HepG2 (cell line): ENCODE measurements around the gene PSKH1. TPM values are rescaled to one million over a fixed set of nuclear protein-coding genes. Genes with fewer than 3 reads are reported as not detected.

Source experiments
- BATF2 ChIP-seq: sonication (generic); formaldehyde crosslinking; IDR thresholded peaks from 2 replicates; pipeline ENCODE4 v1.8.0; 2022; ENCODE audit warnings: mild to moderate bottlenecking, missing genetic modification reagents, moderate library complexity
- CEBPB ChIP-seq: IDR thresholded peaks from 2 replicates; pipeline ENCODE4 v1.6.1; 2011; ENCODE audit warnings: low read depth, low read length, improper control_type of control experiment, borderline replicate concordance
- FOXA1 ChIP-seq, 2 experiments: fragments of 450-650 bp in 1 of 2; sonication (generic) in 1 of 2; formaldehyde crosslinking in 1 of 2; IDR thresholded peaks; 2 replicates each; pipeline versions ENCODE4 v1.4.0 to v1.6.1; 2016 to 2020; ENCODE audit warnings: missing genetic modification reagents in 1 of 2
- GATA4 ChIP-seq: sonication (generic); IDR thresholded peaks from 2 replicates; pipeline ENCODE4 v1.6.1; 2016; ENCODE audit warnings: antibody characterized with exemption, low read depth, borderline replicate concordance
- HIC2 ChIP-seq: sonication (generic); formaldehyde crosslinking; IDR thresholded peaks from 2 replicates; pipeline ENCODE4 v1.9.0; 2022; ENCODE audit warnings: low read depth, missing genetic modification reagents
- HINFP ChIP-seq: sonication (generic); formaldehyde crosslinking; IDR thresholded peaks from 2 replicates; pipeline ENCODE4 v1.4.0; 2020; ENCODE audit warnings: low read depth, mild to moderate bottlenecking, missing genetic modification reagents
- KDM2A ChIP-seq: sonication (generic); formaldehyde crosslinking; IDR thresholded peaks from 2 replicates; pipeline ENCODE4 v1.4.0; 2020; ENCODE audit warnings: low read depth, missing genetic modification reagents, borderline replicate concordance
- KDM5A ChIP-seq: fragments of 200-600 bp; sonication (generic); IDR thresholded peaks from 2 replicates; pipeline ENCODE4 v1.7.0; 2018; ENCODE audit warnings: antibody characterized with exemption, mild to moderate bottlenecking, low read length, borderline replicate concordance
- MATR3 ChIP-seq: sonication (generic); formaldehyde crosslinking; IDR thresholded peaks from 2 replicates; pipeline ENCODE4 v1.4.0; 2020; ENCODE audit warnings: missing genetic modification reagents
- PAWR ChIP-seq: sonication (generic); formaldehyde crosslinking; IDR thresholded peaks from 2 replicates; pipeline ENCODE4 v1.4.0; 2020; ENCODE audit warnings: missing genetic modification reagents, mild to moderate bottlenecking, borderline replicate concordance
- POGK ChIP-seq: sonication (generic); formaldehyde crosslinking; conservative IDR thresholded peaks from 2 replicates; pipeline ENCODE4 v1.8.0; 2022; ENCODE audit warnings: mild to moderate bottlenecking, moderate library complexity, missing genetic modification reagents
- RELA ChIP-seq: sonication (generic); formaldehyde crosslinking; IDR thresholded peaks from 2 replicates; pipeline ENCODE4 v1.4.0; 2020; ENCODE audit warnings: missing genetic modification reagents
- SAP130 ChIP-seq: IDR thresholded peaks from 2 replicates; pipeline ENCODE4 v1.6.1; 2016; ENCODE audit warnings: low read depth
- SETDB1 ChIP-seq: sonication (generic); formaldehyde crosslinking; IDR thresholded peaks from 2 replicates; pipeline ENCODE4 v1.5.1; 2020; ENCODE audit warnings: missing genetic modification reagents, mild to moderate bottlenecking, borderline replicate concordance
- SRY ChIP-seq: sonication (generic); formaldehyde crosslinking; IDR thresholded peaks from 2 replicates; pipeline ENCODE4 v1.8.0; 2022; ENCODE audit warnings: mild to moderate bottlenecking, missing genetic modification reagents
- STAG1 ChIP-seq: sonication (generic); formaldehyde crosslinking; IDR thresholded peaks from 2 replicates; pipeline ENCODE4 v1.4.0; 2020; ENCODE audit warnings: missing genetic modification reagents
- TGIF2 ChIP-seq: IDR thresholded peaks from 2 replicates; pipeline ENCODE4 v1.6.1; 2016; ENCODE audit warnings: control low read depth, missing compliant biosample characterization
- ZFP36L2 ChIP-seq: sonication (generic); formaldehyde crosslinking; IDR thresholded peaks from 2 replicates; pipeline ENCODE4 v1.4.0; 2020; ENCODE audit warnings: missing genetic modification reagents
- ZNF274 ChIP-seq: sonication (generic); formaldehyde crosslinking; IDR thresholded peaks from 2 replicates; pipeline ENCODE4 v1.5.1; 2020; ENCODE audit warnings: mild to moderate bottlenecking, missing genetic modification reagents
- ZNF460 ChIP-seq: sonication (generic); formaldehyde crosslinking; IDR thresholded peaks from 2 replicates; pipeline ENCODE4 v1.5.1; 2020; ENCODE audit warnings: missing genetic modification reagents, mild to moderate bottlenecking, borderline replicate concordance
- ZNF557 ChIP-seq: sonication (generic); formaldehyde crosslinking; IDR thresholded peaks from 2 replicates; pipeline ENCODE4 v1.4.0; 2020; ENCODE audit warnings: missing genetic modification reagents
- ZNF619 ChIP-seq: sonication (generic); formaldehyde crosslinking; IDR thresholded peaks from 2 replicates; pipeline ENCODE4 v1.4.0; 2020; ENCODE audit warnings: mild to moderate bottlenecking, missing genetic modification reagents
- ZNF770 ChIP-seq: sonication (generic); formaldehyde crosslinking; IDR thresholded peaks from 2 replicates; pipeline ENCODE4 v1.5.0; 2020; ENCODE audit warnings: mild to moderate bottlenecking, missing genetic modification reagents
- ZNF816 ChIP-seq: sonication (generic); formaldehyde crosslinking; IDR thresholded peaks from 2 replicates; pipeline ENCODE4 v1.8.0; 2022; ENCODE audit warnings: missing genetic modification reagents, mild to moderate bottlenecking, borderline replicate concordance
- ZNF850 ChIP-seq: sonication (generic); formaldehyde crosslinking; conservative IDR thresholded peaks from 2 replicates; pipeline ENCODE4 v1.9.0; 2021; ENCODE audit warnings: mild to moderate bottlenecking, missing genetic modification reagents
- polyA plus RNA-seq, 8 experiments: library from polyadenylated mRNA; depleted of rRNA in 3 of 8; stranded (reverse) in 7 of 8; unstranded in 1 of 8; fragments of >200 nt; fragmentation: Illumina TruSeq in 4 of 8; extraction: Trizol in 4 of 8; gene quantifications; 2 replicates each; pipeline versions ENCODE4 v1.2.1 to v1.2.3, GENCODE V29; 2011 to 2016; ENCODE audit warnings: low read depth in 4 of 8, missing spikeins in 1 of 8, mixed read lengths in 1 of 8; ENCODE audit not compliant: insufficient read depth in 1 of 8
- total RNA-seq, 5 experiments: library from RNA; depleted of rRNA; stranded (reverse); fragments of >200 nt; fragmentation: Illumina TruSeq; extraction: Trizol; gene quantifications; 2 replicates each; pipeline ENCODE4 v1.2.3, GENCODE V29; 2016; ENCODE audit warnings: low read depth in 1 of 5

PSKH1 gene
- total and polyA plus RNA-seq, 2 of the 13 experiments (the other 11 are each of a cell fraction or from before 2014, with no cell fraction given), result 8.4 to 19.1 TPM

- TF ChIP-seq POGK (CRISPR knock-in tag) (peak; percentile 29; the same call in 1 of the 2 replicates), PAWR (CRISPR knock-in tag) (no peak), ZNF770 (no peak), CEBPB (no peak), ZFP36L2 (CRISPR knock-in tag) (no peak), SAP130 (CRISPR knock-in tag) (peak; percentile 70; the same call in 1 of the 2 replicates), STAG1 (CRISPR knock-in tag) (peak; percentile 74), SRY (0 out of 2 replicates have a peak, but pooled peaks have one; percentile 66), KDM5A (no peak), BATF2 (CRISPR knock-in tag) (no peak), HINFP (CRISPR knock-in tag) (no peak), GATA4 (no peak), ZNF816 (CRISPR knock-in tag) (no peak), MATR3 (no peak), TGIF2 (CRISPR knock-in tag) (no peak), ZNF850 (CRISPR knock-in tag) (no peak), ZNF460 (CRISPR knock-in tag) (no peak), KDM2A (CRISPR knock-in tag) (no peak; the same call in 1 of the 2 replicates), RELA (CRISPR knock-in tag) (no peak), SETDB1 (CRISPR knock-in tag) (no peak), HIC2 (peak; percentile 52; the same call in 1 of the 2 replicates), ZNF557 (no peak), ZNF619 (CRISPR knock-in tag) (no peak), FOXA1 (IDR thresholded peaks at IDR 0.05) (no peak), FOXA1 (CRISPR knock-in tag; IDR thresholded peaks at IDR 0.05) (no peak), ZNF274 (CRISPR knock-in tag) (no peak)
Observed at GRCh38 chr16:67942200-67942509, 49.1 kb downstream of the PSKH1 start (continued).
